Fibroblast of lung (primary cell): ENCODE data around the gene SHKBP1. TPM values are rescaled to one million over a fixed set of nuclear protein-coding genes. Genes with fewer than 3 reads are reported as not detected.
"Not testable (repeated sequence)": the region's sequence is repeated elsewhere in the genome, so short reads cannot be mapped to it uniquely, and the experiment has no call there.

Source experiments
- DNase-seq, 2 donors: peaks; one replicate each; pipeline versions ENCODE4 v3.0.0 to v3.0.0-alpha.2; 2010; ENCODE audit warnings: low read depth in 2 of 2
- H2AFZ ChIP-seq: 2 replicates; pipeline ENCODE4 v1.5.1; 2012; ENCODE audit warnings: low read length, control low read depth, inconsistent platforms
- H3K27ac ChIP-seq: 2 replicates; pipeline ENCODE4 v1.5.1; 2011; ENCODE audit warnings: low read length, control low read depth; ENCODE audit not compliant: insufficient read depth
- H3K27me3 ChIP-seq: 2 replicates; pipeline ENCODE4 v1.5.1; 2011; ENCODE audit warnings: mild to moderate bottlenecking, low read length; ENCODE audit not compliant: control insufficient read depth, insufficient read depth
- H3K36me3 ChIP-seq: 2 replicates; pipeline ENCODE4 v1.5.1; 2011; ENCODE audit warnings: low read length; ENCODE audit not compliant: control insufficient read depth, insufficient read depth
- H3K4me1 ChIP-seq: 2 replicates; pipeline ENCODE4 v1.5.1; 2011; ENCODE audit warnings: low read length; ENCODE audit not compliant: control insufficient read depth, insufficient read depth; ENCODE audit errors: extremely low read depth
- H3K4me2 ChIP-seq: 2 replicates; pipeline ENCODE4 v1.5.1; 2011; ENCODE audit warnings: low read length, control low read depth; ENCODE audit not compliant: insufficient read depth; ENCODE audit errors: extremely low read depth
- H3K4me3 ChIP-seq, 4 experiments: fragments of 200-600 bp in 1 of 4; sonication (generic) in 1 of 4; replicated peaks in 1 of 4; 2 replicates each; pipeline ENCODE4 v1.5.1; 2011 to 2016; ENCODE audit warnings: low read length in 4 of 4, low read depth in 3 of 4, mild to moderate bottlenecking in 3 of 4, control low read depth in 2 of 4, inconsistent platforms in 1 of 4, mixed read lengths in 1 of 4; ENCODE audit not compliant: insufficient read depth in 1 of 4; ENCODE audit errors: control extremely low read depth in 1 of 4
- H3K79me2 ChIP-seq: 2 replicates; pipeline ENCODE4 v1.5.1; 2012; ENCODE audit warnings: mild to moderate bottlenecking, low read length, inconsistent platforms; ENCODE audit not compliant: control insufficient read depth, insufficient read depth
- H3K9ac ChIP-seq: 2 replicates; pipeline ENCODE4 v1.5.1; 2011; ENCODE audit warnings: mild to moderate bottlenecking, low read length, control low read depth; ENCODE audit not compliant: insufficient read depth
- H3K9me3 ChIP-seq: 2 replicates; pipeline ENCODE4 v1.5.1; 2012; ENCODE audit warnings: low read depth, low read length; ENCODE audit not compliant: control insufficient read depth, insufficient read depth
- H4K20me1 ChIP-seq: 2 replicates; pipeline ENCODE4 v1.5.1; 2011; ENCODE audit warnings: low read length; ENCODE audit not compliant: control insufficient read depth, insufficient read depth; ENCODE audit errors: extremely low read depth
- CTCF ChIP-seq, 2 donors: IDR thresholded peaks in 1 of 2; conservative IDR thresholded peaks in 1 of 2; 1 replicate in 1 of 2; 2 replicates in 1 of 2; pipeline ENCODE4 v1.5.1; 2011 to 2012; ENCODE audit warnings: low read length in 2 of 2, control low read depth in 1 of 2, inconsistent platforms in 1 of 2, low read depth in 1 of 2, mild to moderate bottlenecking in 1 of 2
- EZH2 ChIP-seq: IDR thresholded peaks from 2 replicates; pipeline ENCODE4 v1.5.1; 2012; ENCODE audit warnings: low read length, control low read depth, mild to moderate bottlenecking; ENCODE audit errors: missing control alignments
- polyA plus RNA-seq, 2 donors: library from polyadenylated mRNA; depleted of rRNA in 1 of 2; stranded (reverse) in 1 of 2; unstranded in 1 of 2; fragments of >200 nt; gene quantifications; 2 replicates each; pipeline ENCODE4 v1.2.1, GENCODE V29; 2011 to 2012; ENCODE audit warnings: missing spikeins in 1 of 2
- total RNA-seq: library from RNA; depleted of rRNA; stranded (reverse); fragments of >200 nt; gene quantifications from 2 replicates; pipeline ENCODE4 v1.2.1, GENCODE V29; 2014

Gene SHKBP1
- total and polyA plus RNA-seq, 2 donors (not counting 1 experiment from before 2014, with no cell fraction given) = 35.6 to 43.4 TPM

GRCh38 chr19:40561947-40562346 lies 14.7 kb upstream of the SHKBP1 start:
- H3K9ac ChIP-seq = no peak overlapping the region
- TF ChIP-seq CTCF (conservative IDR thresholded peaks at IDR 0.05 in 1 of 2, IDR thresholded peaks at IDR 0.05 in 1 of 2; ENCODE audit: low read depth in 1 of 2, low read length in 2 of 2) (no peak), EZH2 (no peak)
- H2AFZ ChIP-seq = no peak overlapping the region

GRCh38 chr19:40564535-40564934 lies 12.1 kb upstream of the SHKBP1 start:
- not testable (repeated sequence) for DNase-seq, H2AFZ ChIP-seq, H3K27ac ChIP-seq, H3K9me3 ChIP-seq, H3K4me2 ChIP-seq, H4K20me1 ChIP-seq, H3K79me2 ChIP-seq, H3K36me3 ChIP-seq, H3K4me3 ChIP-seq, H3K27me3 ChIP-seq, H3K9ac ChIP-seq, H3K4me1 ChIP-seq

More at GRCh38 chr19:40561947-40562346, 14.7 kb upstream of the SHKBP1 start:
- Histone ChIP-seq H3K4me1 (no peaks in the 10 kb centered on the region), H3K79me2 (no peaks in the 10 kb centered on the region), H3K36me3 (no peaks in the 10 kb centered on the region), H3K27ac (no peak overlapping the region), H3K4me2 (no peak overlapping the region), H3K9me3 (no peaks in the 10 kb centered on the region), H4K20me1 (no peaks in the 10 kb centered on the region), H3K27me3 (peaks cover 3% of the 10 kb centered on the region), H3K4me3 (no peak overlapping the region)
- no peak for DNase-seq

GRCh38 chr19:40565355-40565754 lies 11.3 kb upstream of the SHKBP1 start:
- no peaks in the 10 kb centered on the region for H3K79me2 ChIP-seq
- no peaks in the 10 kb centered on the region for H3K9me3 ChIP-seq
- DNase-seq = no peak
- no peak overlapping the region for H3K9ac ChIP-seq
- no peak for TF ChIP-seq EZH2
- TF ChIP-seq CTCF (conservative IDR thresholded peaks at IDR 0.05 in 1 of 2, IDR thresholded peaks at IDR 0.05 in 1 of 2; ENCODE audit: low read depth in 1 of 2, low read length in 2 of 2) = no peak
- no peak overlapping the region for H3K4me3 ChIP-seq
- no peaks in the 10 kb centered on the region for H3K36me3 ChIP-seq
- peaks cover 3% of the 10 kb centered on the region for H3K27me3 ChIP-seq
- no peak overlapping the region for H3K4me2 ChIP-seq
- H3K27ac ChIP-seq = no peak overlapping the region
- H2AFZ ChIP-seq = no peak overlapping the region
- H4K20me1 ChIP-seq = no peaks in the 10 kb centered on the region
- H3K4me1 ChIP-seq = peaks cover 6% of the 10 kb centered on the region
